Testis (tissue), 3 donors: Measurements from ENCODE around the gene APOL5. TPM values are rescaled to one million over a fixed set of nuclear protein-coding genes. Genes with fewer than 3 reads are reported as not detected.

Experiments used
- DNase-seq: peaks from one replicate; pipeline ENCODE4 v3.0.0-alpha.2; 2019
- H3K27ac ChIP-seq, 2 donors: fragments of 200-600 bp; sonication (generic); one replicate each; pipeline ENCODE4 v1.5.1; 2019
- H3K27me3 ChIP-seq: fragments of 200-600 bp; sonication (generic); one replicate; pipeline ENCODE4 v1.5.1; 2019
- H3K36me3 ChIP-seq: fragments of 200-600 bp; sonication (generic); one replicate; pipeline ENCODE4 v1.5.1; 2017; ENCODE audit warnings: low read depth; ENCODE audit errors: missing control alignments
- H3K4me1 ChIP-seq: fragments of 200-600 bp; sonication (generic); one replicate; pipeline ENCODE4 v1.5.1; 2019
- H3K4me3 ChIP-seq, 2 donors: fragments of 200-600 bp; sonication (generic); one replicate each; pipeline ENCODE4 v1.5.1; 2017 to 2019
- H3K9me3 ChIP-seq: fragments of 200-600 bp; sonication (generic); one replicate; pipeline ENCODE4 v1.5.1; 2017
- POLR2A ChIP-seq: fragments of 450-650 bp; IDR thresholded peaks from one replicate; pipeline ENCODE4 v1.6.1; 2017; ENCODE audit warnings: antibody characterized with exemption, mild to moderate bottlenecking, moderate library complexity
- WGBS, 2 donors: methylation state at CpG; one replicate each; pipeline ENCODE4 v1.1.5; 2018; 5-methylcytosine and 5-hydroxymethylcytosine counted together
- intact Hi-C: fragments of 100-400 bp; cut with DNase I; formaldehyde crosslinking; loops from one replicate; pipeline ENCODE4 v1.15.1; 2023; ENCODE audit warnings: low total_unique reads
- polyA plus RNA-seq: library from polyadenylated mRNA; stranded (reverse); fragments of 350-450 nt; fragmentation: Illumina TruSeq; extraction: RNeasy Lipid Tissue Mini Kit (QIAGEN cat#74804); gene quantifications from one replicate; pipeline ENCODE4 v1.2.3, GENCODE V29; 2014; ENCODE audit warnings: low read depth, low replicate concordance; ENCODE audit not compliant: insufficient read depth
- total RNA-seq, 2 donors: library from RNA; depleted of rRNA; stranded (reverse); fragments of >200 nt; gene quantifications; one replicate each; pipeline ENCODE4 v1.2.3, GENCODE V29; 2016
- TF ChIP-seq, protein P1 (sequence below), 3 experiments: fragments of 450-650 bp in 2 of 3; fragments of 200-600 bp in 1 of 3; sonication (generic) in 1 of 3; IDR thresholded peaks; one replicate each; pipeline ENCODE4 v1.5.1; 2016 to 2019; ENCODE audit warnings: antibody characterized with exemption in 3 of 3, mild to moderate bottlenecking in 2 of 3, moderate library complexity in 1 of 3

Gene APOL5
- total and polyA plus RNA-seq, 3 donors from 2014 or later = 0.31 to 0.74 TPM; not detected in 1

- WGBS, 2 donors = 78 to 80% methylated on average over 5 of the region's 5 CpGs
- Histone ChIP-seq H3K36me3 (no peaks in the 10 kb centered on the region), H3K27ac (no peak overlapping the region), H3K4me3 (no peak overlapping the region), H3K9me3 (no peaks in the 10 kb centered on the region), H3K4me1 (no peaks in the 10 kb centered on the region), H3K27me3 (no peaks in the 10 kb centered on the region)
- intact Hi-C loops = no loop called here
- TF ChIP-seq, protein P1, sequence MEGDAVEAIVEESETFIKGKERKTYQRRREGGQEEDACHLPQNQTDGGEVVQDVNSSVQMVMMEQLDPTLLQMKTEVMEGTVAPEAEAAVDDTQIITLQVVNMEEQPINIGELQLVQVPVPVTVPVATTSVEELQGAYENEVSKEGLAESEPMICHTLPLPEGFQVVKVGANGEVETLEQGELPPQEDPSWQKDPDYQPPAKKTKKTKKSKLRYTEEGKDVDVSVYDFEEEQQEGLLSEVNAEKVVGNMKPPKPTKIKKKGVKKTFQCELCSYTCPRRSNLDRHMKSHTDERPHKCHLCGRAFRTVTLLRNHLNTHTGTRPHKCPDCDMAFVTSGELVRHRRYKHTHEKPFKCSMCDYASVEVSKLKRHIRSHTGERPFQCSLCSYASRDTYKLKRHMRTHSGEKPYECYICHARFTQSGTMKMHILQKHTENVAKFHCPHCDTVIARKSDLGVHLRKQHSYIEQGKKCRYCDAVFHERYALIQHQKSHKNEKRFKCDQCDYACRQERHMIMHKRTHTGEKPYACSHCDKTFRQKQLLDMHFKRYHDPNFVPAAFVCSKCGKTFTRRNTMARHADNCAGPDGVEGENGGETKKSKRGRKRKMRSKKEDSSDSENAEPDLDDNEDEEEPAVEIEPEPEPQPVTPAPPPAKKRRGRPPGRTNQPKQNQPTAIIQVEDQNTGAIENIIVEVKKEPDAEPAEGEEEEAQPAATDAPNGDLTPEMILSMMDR (IDR thresholded peaks at IDR 0.05) = no peak
- TF ChIP-seq POLR2A = no peak
- no peak for DNase-seq
These were observed 34.6 kb downstream of the APOL5 start for GRCh38 chr22:35752006-35752862.

GRCh38 chr22:35752863-35753189, 35.2 kb downstream of the APOL5 start:
- intact Hi-C loops = no loop called here
- no peak overlapping the region for H3K27ac ChIP-seq
- H3K36me3 ChIP-seq = no peaks in the 10 kb centered on the region

GRCh38 chr22:35754761-35755160, 37.1 kb downstream of the APOL5 start:
- Histone ChIP-seq H3K27me3 (no peaks in the 10 kb centered on the region), H3K9me3 (no peaks in the 10 kb centered on the region), H3K4me3 (no peak overlapping the region), H3K36me3 (no peaks in the 10 kb centered on the region), H3K27ac (no peak overlapping the region), H3K4me1 (no peaks in the 10 kb centered on the region)
- no peak for DNase-seq
- WGBS, 2 donors = 93% methylated on average over 2 of the region's 2 CpGs
- TF ChIP-seq, protein P1 (IDR thresholded peaks at IDR 0.05) = no peak
- no peak for TF ChIP-seq POLR2A
- intact Hi-C loops = no loop called here

More at GRCh38 chr22:35752863-35753189, 35.2 kb downstream of the APOL5 start:
- 72 to 82% methylated on average over 3 of the region's 3 CpGs for WGBS, 2 donors
- H3K4me3 ChIP-seq = no peak overlapping the region
- H3K4me1 ChIP-seq = no peaks in the 10 kb centered on the region
- TF ChIP-seq, protein P1 (IDR thresholded peaks at IDR 0.05) = no peak
- TF ChIP-seq POLR2A = no peak
- H3K27me3 ChIP-seq = no peaks in the 10 kb centered on the region
- no peak for DNase-seq
- H3K9me3 ChIP-seq = no peaks in the 10 kb centered on the region

GRCh38 chr22:35756722-35757121, 39.0 kb downstream of the APOL5 start:
- intact Hi-C loops = no loop called here
- no peaks in the 10 kb centered on the region for H3K27me3 ChIP-seq
- 94 to 100% methylated on average over 1 of the region's 1 CpG for WGBS, 2 donors

More at GRCh38 chr22:35756722-35757121, 39.0 kb downstream of the APOL5 start:
- TF ChIP-seq, protein P1 (IDR thresholded peaks at IDR 0.05) = no peak
- no peak for TF ChIP-seq POLR2A
- Histone ChIP-seq H3K9me3 (no peaks in the 10 kb centered on the region), H3K36me3 (no peaks in the 10 kb centered on the region), H3K4me3 (no peak overlapping the region), H3K4me1 (no peaks in the 10 kb centered on the region), H3K27ac (no peak overlapping the region)
- DNase-seq = no peak
